IMR-90 (cell line): ENCODE measurements around the gene PGR.

Source experiments
- BHLHE40 ChIP-seq: fragments of 150-350 bp; IDR thresholded peaks from 2 replicates; pipeline ENCODE4 v1.6.1; 2016; ENCODE audit warnings: mild to moderate bottlenecking, low read depth, low read length
- MAZ ChIP-seq: IDR thresholded peaks from 2 replicates; pipeline ENCODE4 v1.6.1; 2012; ENCODE audit warnings: low read depth, mild to moderate bottlenecking, low read length, improper control_type of control experiment, moderate library complexity, borderline replicate concordance
- POLR2A ChIP-seq: IDR thresholded peaks from 2 replicates; pipeline ENCODE4 v1.6.1; 2012; ENCODE audit warnings: mild to moderate bottlenecking, low read depth, low read length
- USF2 ChIP-seq: fragments of 150-350 bp; IDR thresholded peaks from 2 replicates; pipeline ENCODE4 v1.6.1; 2017; ENCODE audit warnings: mild to moderate bottlenecking, antibody characterized with exemption, low read length, low read depth
- TF ChIP-seq, protein P1 (sequence below): conservative IDR thresholded peaks from 2 replicates; pipeline ENCODE4 v1.5.1; 2012; ENCODE audit warnings: mild to moderate bottlenecking, low read depth, low read length, improper control_type of control experiment

GRCh38 chr11:101028644-101029043 is 101.0 kb downstream of the PGR start:
- TF ChIP-seq, protein P1, sequence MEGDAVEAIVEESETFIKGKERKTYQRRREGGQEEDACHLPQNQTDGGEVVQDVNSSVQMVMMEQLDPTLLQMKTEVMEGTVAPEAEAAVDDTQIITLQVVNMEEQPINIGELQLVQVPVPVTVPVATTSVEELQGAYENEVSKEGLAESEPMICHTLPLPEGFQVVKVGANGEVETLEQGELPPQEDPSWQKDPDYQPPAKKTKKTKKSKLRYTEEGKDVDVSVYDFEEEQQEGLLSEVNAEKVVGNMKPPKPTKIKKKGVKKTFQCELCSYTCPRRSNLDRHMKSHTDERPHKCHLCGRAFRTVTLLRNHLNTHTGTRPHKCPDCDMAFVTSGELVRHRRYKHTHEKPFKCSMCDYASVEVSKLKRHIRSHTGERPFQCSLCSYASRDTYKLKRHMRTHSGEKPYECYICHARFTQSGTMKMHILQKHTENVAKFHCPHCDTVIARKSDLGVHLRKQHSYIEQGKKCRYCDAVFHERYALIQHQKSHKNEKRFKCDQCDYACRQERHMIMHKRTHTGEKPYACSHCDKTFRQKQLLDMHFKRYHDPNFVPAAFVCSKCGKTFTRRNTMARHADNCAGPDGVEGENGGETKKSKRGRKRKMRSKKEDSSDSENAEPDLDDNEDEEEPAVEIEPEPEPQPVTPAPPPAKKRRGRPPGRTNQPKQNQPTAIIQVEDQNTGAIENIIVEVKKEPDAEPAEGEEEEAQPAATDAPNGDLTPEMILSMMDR = no peak
- no peak for TF ChIP-seq POLR2A
- no peak for TF ChIP-seq MAZ
- no peak for TF ChIP-seq USF2
- TF ChIP-seq BHLHE40 = no peak
